Ishikawa (cell line): ENCODE measurements around the gene ZMIZ1.

Experiments used
- CEBPB ChIP-seq: IDR thresholded peaks from 2 replicates; pipeline ENCODE4 v1.6.1; 2012
- CREB1 ChIP-seq: IDR thresholded peaks from 2 replicates; pipeline ENCODE4 v1.6.1; 2012; ENCODE audit warnings: low read depth
- MAX ChIP-seq: IDR thresholded peaks from 2 replicates; pipeline ENCODE4 v1.6.1; 2012
- RAD21 ChIP-seq: IDR thresholded peaks from 2 replicates; pipeline ENCODE4 v1.6.1; 2012; ENCODE audit warnings: low read depth
- TCF12 ChIP-seq: IDR thresholded peaks from 2 replicates; pipeline ENCODE4 v1.6.1; 2012; ENCODE audit warnings: low read depth
- TEAD4 ChIP-seq: IDR thresholded peaks from 2 replicates; pipeline ENCODE4 v1.6.1; 2012
- TF ChIP-seq, protein P1 (sequence below): IDR thresholded peaks from 2 replicates; pipeline ENCODE4 v1.6.1; 2012; ENCODE audit warnings: low read depth, mild to moderate bottlenecking
- TF ChIP-seq, protein P2 (sequence below): IDR thresholded peaks from 2 replicates; pipeline ENCODE4 v1.6.1; 2012

DNA sequence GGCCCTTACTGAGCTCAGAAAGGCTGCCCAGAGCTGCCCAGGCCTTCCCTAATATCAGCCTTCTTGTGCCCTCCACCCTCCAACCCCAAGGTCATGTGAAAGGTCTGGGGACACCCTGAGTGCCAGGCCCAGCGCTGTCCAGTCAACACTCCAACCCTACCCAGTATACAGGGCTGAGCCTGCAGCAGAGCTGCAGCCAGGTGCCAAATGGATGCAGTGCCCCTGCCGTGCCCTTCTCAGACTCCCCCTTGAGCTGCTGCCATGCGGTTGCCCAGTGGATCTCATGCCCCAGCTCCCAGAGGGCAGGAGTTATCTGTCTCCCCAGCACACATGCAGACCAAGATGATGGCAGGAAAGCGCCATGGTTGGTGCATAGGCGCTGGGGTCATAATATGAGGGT, 61.5 kb downstream of the ZMIZ1 start:
- TF ChIP-seq RAD21: no peak
- TF ChIP-seq TEAD4: no peak
- TF ChIP-seq, protein P1, sequence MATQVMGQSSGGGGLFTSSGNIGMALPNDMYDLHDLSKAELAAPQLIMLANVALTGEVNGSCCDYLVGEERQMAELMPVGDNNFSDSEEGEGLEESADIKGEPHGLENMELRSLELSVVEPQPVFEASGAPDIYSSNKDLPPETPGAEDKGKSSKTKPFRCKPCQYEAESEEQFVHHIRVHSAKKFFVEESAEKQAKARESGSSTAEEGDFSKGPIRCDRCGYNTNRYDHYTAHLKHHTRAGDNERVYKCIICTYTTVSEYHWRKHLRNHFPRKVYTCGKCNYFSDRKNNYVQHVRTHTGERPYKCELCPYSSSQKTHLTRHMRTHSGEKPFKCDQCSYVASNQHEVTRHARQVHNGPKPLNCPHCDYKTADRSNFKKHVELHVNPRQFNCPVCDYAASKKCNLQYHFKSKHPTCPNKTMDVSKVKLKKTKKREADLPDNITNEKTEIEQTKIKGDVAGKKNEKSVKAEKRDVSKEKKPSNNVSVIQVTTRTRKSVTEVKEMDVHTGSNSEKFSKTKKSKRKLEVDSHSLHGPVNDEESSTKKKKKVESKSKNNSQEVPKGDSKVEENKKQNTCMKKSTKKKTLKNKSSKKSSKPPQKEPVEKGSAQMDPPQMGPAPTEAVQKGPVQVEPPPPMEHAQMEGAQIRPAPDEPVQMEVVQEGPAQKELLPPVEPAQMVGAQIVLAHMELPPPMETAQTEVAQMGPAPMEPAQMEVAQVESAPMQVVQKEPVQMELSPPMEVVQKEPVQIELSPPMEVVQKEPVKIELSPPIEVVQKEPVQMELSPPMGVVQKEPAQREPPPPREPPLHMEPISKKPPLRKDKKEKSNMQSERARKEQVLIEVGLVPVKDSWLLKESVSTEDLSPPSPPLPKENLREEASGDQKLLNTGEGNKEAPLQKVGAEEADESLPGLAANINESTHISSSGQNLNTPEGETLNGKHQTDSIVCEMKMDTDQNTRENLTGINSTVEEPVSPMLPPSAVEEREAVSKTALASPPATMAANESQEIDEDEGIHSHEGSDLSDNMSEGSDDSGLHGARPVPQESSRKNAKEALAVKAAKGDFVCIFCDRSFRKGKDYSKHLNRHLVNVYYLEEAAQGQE: no peak
- TF ChIP-seq, protein P2, sequence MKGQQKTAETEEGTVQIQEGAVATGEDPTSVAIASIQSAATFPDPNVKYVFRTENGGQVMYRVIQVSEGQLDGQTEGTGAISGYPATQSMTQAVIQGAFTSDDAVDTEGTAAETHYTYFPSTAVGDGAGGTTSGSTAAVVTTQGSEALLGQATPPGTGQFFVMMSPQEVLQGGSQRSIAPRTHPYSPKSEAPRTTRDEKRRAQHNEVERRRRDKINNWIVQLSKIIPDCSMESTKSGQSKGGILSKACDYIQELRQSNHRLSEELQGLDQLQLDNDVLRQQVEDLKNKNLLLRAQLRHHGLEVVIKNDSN: no peak
- no peak for TF ChIP-seq CREB1
- no peak for TF ChIP-seq MAX
- TF ChIP-seq CEBPB: no peak
- TF ChIP-seq TCF12: no peak
